ENCODE results near the gene PIEZO1.
"Not testable (repeated sequence)": the region's sequence is repeated elsewhere in the genome, so short reads cannot be mapped to it uniquely, and the experiment has no call there.

The PIEZO1 gene

DNA sequence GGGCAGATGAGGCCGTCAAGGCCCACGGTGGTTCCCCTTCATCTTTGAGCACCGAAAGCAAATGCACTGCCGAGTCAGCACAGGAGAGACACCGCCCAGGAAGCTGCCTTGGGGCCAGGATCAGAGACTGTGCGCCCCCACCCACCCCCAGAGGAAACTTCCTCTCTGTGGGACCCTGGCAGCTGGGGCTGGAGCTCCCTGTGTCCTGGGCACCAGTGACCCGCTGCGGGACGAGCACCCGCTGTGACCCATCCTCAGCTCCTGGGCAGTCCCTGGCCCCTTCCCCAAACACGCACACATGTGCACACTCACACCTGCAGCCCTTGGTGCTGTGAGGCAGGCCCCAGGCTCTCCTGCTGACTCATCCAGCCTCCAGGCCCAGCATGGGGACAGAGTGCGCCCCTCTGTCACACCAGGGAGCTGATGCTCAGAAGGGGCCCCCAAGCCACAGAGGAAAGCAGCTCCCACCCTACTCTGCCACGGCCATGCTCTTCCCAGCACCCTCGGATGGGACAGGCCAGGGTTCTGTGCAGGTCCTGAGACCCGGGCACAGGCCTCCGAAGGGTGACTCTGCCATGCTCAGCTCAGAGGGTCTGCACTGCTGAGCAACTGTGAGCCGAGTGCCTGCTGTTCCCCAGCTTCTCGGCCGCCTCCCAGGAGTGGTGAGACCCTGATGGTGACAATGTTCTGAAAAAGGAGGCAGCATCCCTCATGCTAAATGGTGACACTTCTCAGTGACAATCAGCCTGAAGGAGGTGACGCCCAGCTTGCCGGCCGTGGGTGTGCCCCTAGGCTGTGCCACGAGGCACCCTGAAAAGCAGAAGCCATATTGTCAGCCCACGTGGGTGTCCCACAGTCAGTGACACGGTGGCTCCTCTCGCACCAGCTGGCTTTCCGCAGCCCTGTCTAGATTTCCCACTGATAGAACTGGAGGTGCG is 3.6 kb downstream of the PIEZO1 start:
- peak; percentile 68 for DNase-seq

DNA sequence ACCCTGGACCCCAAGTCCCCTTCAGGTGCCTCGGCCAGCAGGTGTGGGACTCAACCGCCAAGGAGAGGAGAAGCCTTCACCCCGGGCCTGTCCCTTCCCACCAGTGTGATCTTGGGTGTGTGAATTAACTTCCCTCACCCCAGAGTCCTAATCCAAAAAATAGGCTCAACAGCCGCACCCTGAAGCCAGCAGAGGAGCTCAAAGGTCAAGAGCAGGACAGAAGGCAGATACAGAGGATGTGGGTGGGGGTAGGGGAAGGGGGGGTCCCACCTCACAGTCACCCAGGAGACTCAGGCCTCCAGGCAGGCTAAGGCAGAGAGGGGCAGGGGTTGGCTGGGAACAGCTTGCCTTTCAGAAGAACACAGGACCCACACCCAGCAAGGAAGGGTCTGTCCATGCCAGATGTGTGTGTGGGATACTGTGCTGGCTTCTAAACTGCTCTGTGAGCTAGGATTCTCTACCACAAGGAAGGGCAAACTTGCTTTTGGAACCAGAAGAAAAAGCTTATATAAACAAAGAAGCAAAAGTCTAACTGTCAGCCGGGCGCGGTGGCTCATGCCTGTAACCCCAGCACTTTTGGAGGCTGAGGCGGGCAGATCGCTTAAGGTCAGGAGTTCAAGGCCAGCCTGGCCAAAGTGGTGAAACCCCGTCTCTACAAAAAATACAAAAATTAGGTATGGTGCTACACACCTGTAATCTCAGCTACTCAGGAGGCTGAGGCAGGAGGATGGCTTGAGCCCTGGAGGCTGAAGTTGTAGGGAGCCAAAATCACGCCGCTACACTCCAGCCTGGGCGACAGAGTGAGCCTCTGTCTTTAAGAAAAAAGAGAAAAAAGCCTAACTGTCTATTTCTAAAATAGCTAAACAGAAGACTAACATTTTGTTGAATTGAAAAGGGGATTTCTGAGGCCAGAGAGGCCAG is 4.6 kb downstream of the PIEZO1 start:
- DNase-seq: no peak

DNA sequence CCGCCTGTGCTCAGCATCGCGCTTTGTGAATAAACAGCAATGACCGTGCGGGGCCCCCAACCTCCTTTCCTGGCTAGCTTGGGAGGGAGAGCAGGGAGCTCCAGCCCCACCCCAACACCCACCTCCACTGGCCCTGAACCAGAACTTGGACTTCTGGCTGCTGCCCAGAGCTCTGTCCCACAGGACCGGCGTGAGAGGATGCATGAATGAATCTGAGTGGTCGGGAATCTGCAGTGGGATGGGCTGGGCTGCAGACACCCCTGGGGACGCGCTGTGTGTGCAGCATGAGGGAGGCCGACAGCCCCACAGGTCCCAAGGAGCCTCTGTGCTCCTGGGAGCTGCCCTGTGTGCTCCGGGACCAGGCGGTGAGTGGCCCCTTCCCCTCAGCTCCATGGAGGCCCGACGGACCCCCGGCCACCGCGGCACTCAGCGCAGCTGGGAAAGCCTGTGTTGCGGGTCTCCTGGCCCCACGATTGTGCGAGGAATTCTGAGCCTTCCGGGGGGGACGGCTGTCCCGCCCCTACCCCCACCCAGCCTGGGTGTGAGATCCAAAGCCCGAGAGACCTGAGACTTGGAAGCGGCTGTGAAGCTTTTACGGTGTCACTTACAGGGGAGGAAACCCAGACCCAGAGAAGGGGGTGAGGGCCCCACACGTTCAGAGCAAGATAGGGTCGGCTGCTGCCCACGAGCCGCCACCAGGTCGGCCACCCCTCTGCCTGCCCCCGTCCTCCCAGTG is 5.4 kb downstream of the PIEZO1 start:
- no peak for DNase-seq

DNA sequence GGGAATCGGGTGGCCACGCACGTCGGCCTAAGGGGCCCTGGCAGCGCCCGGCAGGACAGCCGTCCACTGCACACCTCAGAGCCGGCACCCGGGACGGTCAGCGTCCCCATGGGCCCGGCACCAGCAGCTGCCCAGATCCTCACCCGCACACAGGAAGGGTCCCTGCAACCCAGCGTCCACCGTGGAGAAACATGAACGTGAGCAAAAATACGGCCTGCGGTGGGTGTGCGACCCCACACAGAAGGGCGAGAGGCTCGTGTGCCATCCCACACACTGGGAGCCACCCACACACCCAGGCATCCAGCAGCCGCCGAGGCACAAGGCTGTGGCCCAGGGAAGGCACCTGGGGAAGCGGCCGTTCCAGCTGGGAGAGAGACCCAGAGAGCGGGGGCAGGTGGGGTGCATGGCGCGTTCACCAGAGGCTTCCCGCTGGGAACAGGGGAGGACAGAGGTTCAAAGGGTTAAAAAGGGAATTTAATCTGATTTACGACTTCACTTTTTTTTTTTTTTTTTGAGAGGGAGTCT is 6.4 kb downstream of the PIEZO1 start:
- DNase-seq: no peak

DNA sequence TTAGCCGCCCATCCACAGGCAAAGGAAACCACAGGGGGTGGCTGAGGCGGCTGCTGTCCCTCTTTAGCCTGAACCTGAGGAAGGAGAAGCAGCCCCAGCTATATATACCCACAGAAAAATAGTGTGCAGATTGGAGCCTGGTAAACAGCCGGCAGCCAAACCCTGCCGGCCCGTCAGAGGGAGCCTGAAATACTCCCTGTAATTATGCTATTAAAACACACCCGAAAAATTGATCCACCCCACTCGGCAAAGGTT is 6.8 kb downstream of the PIEZO1 start:
- DNase-seq: no peak

DNA sequence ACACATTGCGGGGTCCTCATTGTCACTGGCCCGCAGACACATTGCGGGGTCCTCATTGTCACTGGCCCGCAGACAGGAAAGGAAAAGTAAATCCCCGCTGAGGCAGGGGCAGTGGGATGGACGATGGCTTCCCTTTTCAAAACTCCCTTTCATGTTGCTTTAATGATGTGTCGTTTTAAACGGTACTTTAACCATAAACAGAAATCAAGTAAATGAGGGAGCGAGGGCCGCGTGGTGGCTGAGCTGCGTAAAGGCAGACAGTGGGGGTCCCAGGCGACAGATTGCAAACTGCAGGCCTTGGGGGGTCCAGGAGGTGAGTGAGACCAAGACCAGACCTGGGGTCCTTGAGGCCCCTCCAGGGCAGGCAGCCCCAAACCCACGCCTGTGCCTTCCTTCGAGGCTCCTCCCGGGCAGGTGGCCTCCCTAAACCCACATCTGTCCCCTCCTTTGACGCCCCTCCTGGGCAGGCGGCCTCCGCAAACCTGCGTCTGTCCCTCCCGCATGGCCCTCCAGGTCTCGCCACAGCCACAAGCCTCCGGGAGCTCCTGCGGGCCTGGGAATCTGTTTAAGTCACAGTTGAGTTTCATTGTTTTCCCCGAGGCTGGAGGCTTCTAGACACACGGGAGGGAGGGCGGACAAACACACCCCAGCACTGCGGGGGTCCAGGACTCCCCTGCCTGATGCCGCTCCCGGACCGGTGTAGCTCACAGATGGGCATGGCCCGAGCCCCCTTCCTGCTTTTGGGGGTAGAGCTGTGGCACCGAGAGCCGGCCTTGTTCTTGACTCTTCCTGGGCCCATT is 7.3 kb downstream of the PIEZO1 start:
- no peak for DNase-seq

DNA sequence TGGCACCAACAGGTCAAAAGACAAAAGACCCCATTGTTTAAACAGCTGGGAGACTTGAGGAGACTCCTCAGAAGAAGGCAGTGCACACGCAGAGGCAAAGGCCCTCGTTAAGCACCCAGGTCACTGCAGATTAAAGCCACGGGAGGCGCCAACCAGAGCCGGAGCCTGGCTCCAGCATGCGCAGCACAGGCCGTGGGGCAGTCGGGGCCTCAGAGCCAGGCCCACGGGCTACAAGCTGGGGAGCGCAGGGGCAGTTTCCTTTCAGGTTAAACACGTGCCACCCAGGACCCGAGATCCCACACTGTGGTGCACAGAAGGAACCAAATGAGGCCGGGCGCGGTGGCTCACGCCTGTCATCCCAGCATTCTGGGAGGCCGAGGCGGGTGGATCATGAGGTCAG is 9.2 kb downstream of the PIEZO1 start:
- no peak for DNase-seq

DNA sequence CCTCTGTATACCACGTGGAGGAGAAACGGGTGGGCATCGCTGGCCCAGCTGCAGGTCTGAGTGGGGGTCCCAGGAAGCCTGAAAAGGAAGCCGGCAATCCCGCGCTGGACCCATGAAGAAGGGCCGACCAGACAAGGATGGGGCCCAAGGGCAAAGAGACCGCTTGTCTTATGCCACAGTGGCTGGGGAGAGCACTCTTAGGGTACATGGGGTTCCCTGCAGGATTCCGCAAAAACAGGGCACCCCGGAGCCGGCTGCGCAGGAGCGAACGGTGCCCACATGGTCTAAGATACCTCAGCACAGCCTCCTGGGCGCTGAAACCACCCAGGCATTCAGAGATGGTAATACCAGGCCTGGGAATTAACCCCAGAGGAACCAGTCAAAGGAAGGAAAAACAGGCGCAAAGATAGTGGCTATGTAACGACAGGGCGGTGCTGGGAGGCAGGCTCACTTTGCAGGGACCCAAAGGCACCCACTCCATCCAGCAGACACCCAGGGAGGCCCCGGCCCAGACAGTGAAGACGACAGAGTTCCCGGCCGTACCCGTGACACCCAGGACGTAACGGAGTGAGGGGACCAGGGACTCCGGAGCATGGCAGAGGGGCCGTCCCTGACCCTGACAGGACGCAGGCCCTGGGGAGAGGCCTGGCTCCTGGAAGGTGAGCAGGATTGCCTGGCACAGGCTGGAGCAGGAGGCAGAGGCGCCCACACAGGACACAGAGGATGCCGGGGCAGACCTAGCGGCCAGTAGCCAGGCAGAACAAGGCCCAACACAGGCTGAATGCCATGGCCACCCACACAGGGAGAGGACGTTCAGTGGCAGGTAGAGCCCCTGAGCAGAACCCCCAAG is 10.3 kb downstream of the PIEZO1 start:
- DNase-seq: no peak

DNA sequence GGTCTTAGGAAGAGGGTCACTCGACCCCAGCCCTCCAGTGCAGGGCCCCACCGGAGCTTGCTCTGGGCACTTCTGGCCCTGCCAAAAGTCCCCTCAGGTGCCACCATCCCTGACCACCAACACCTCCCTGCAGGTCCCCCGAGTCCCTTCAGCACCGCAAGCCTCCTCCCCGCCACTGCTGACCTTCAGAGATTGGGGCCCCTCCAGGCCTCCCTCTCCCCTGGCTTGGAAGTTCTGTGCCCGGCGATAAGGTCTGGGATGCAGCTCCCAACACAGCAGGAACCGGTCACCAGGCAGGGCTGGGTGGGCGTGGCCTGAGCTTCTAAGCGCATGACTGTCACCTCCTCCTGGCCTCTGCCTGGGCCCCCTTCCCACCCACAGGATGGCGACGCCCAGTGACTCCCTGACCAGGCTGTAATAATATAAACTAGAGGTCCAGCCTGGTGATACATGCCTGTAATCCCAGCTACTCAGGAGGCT is 11.2 kb downstream of the PIEZO1 start:
- no peak for DNase-seq

DNA sequence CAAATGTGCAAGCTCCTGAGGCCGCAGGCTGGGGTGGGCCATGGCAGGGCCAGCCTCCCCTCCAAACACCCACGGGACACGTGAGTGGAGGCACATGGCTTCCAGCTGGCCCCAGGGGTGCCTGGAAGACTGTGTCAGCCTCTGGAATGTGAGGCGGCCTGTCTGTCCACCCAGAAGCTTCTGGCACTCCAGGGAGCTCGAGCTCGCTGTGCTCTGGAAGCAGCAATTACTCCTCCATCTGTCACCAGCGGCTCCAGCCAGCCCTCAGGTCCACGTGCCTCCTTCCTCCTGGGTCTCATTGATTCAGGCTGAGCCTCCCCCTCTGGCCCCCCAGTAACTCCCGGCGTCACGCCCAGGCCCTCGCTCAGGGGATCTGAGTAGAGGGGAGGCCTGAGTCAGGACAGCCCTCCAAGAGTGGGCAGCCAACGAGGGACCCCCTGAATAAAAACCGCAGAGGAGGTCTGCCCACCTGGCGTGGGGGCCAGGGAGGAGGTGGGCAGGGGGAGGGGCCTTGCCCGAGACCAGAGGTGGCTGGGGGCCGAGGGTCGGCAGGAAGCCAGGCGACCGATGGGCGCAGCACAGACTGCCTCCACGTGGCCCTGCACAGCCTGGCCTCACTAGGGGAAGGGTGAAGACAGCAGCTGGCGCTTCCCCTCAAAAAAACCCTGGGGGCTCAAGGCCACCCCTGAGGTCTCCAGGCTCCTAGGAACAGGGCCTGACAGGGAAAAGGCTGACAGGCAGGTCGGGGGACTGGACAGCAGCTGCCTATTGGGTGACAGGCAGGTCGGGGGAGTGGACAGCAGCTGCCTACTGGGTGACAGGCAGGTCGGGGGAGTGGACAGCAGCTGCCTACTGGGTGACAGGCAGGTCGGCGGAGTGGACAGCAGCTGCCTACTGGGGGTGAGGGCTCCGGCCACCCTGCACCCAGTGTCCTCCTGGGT is 11.9 kb downstream of the PIEZO1 start:
- DNase-seq: no peak

DNA sequence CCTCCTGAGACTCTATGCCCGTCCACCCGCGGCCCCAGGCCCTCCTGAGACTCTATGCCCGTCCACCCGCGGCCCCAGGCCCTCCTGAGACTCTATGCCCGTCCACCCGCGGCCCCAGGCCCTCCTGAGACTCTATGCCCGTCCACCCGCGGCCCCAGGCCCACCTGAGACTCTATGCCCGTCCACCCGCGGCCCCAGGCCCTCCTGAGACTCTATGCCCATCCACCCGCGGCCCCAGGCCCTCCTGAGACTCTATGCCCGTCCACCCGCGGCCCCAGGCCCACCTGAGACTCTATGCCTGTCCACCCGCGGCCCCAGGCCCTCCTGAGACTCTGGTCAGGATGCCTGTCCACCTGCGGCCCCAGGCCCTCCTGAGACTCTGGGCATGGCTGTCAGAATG is 13.2 kb downstream of the PIEZO1 start:
- DNase-seq: not testable (repeated sequence)

DNA sequence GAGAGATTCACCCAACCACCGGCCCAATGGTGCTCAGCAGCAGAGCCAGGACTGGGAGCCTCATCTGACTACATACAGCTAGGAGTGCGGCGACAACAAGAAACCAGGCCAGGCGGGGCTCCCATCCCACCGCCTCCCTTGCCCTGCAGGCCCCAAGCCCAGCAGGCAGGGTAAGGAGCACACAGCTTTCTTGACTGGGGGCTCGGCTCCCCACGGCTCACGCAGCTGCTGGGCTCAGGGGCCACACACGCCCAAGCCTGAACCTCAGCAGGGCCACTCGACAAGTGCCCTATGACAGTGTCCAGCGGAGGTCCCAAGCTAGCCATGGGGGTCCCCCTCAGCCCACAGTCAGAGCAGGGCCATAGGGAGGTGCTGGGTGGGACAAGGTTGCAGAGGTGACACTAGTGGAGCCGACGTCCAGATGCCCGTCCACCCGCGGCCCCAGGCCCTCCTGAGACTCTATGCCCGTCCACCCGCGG is 13.7 kb downstream of the PIEZO1 start:
- DNase-seq: no peak

DNA sequence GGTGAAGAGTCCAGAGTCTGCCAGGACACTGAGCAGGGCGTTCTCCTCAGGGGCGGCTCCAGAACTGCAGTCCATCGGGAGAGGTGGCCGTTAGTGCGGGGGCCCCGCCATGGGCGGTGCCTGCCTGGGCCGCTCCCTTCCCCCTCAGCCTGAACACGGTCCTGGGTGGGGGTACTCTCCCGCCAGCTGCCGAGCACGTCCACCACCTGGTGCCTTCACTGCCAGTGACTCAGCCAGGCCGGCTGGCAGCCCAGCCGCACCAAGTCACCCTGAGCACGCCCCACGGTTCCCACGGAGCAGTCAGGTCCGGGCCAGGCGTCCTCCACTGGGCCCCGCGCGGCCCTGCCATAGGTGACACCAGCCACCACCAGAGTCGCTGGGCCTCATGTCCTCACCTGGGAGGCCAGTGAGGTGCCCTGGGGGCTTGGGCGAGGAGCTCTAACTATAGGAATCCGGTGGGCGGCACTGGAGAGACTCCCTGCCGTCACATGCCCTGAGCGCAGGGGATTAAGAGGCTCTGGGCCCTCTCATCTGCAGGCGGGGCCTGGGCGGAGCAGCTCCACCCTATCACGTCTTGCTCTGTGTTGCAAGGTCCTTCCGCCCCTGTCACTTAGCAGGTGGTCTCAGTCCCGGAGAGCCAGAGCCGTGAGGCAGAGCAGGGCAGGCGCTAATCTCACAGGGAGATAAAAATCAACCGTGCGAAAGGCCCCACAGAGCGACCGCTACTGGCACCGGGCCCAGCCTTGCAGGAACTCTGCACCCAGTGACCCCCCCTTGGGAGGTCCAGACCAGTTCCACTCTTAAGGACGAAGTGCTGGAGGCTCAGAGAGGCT is 14.3 kb downstream of the PIEZO1 start:
- no peak for DNase-seq

DNA sequence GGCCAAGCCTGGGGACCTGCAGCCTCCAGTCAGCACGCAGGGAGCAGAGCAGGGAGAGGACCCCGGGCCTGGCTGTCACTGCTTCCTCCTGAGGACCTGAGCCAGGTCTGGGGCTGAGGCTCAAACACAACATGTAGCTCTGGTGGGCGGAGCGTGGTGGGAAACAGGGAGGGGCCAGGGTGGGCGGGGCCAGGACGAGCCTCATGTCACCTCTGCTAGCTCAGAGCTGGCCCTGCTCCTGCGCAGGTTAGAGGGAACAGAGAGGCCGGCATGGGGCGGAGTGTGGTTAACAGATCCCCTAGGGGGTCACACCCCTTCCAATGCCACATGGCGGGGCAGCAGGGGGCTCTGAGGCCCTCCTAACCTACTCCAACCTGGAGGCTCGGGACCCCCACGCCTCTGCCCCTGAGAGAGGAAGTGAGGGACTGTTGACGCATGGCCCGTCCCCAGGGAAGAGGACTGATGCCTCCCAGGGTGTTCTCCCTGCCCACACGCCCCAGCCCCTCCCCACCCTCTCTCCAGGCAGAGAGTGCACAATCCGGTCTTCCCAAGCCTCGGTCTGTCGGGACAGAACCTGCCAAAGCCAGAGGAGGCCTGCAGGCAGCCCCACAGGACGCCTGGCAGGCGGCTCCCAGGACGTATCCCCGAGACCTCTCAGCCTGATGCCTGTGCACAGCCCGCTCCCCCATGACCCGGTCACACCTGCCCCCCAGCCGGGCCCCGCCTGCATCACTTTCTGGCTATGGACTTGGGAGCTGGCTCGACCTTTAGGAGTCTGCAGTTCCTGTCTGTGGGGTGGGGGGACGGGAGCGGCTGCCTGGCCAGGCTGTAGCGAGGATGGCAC is 15.2 kb downstream of the PIEZO1 start:
- no peak for DNase-seq

DNA sequence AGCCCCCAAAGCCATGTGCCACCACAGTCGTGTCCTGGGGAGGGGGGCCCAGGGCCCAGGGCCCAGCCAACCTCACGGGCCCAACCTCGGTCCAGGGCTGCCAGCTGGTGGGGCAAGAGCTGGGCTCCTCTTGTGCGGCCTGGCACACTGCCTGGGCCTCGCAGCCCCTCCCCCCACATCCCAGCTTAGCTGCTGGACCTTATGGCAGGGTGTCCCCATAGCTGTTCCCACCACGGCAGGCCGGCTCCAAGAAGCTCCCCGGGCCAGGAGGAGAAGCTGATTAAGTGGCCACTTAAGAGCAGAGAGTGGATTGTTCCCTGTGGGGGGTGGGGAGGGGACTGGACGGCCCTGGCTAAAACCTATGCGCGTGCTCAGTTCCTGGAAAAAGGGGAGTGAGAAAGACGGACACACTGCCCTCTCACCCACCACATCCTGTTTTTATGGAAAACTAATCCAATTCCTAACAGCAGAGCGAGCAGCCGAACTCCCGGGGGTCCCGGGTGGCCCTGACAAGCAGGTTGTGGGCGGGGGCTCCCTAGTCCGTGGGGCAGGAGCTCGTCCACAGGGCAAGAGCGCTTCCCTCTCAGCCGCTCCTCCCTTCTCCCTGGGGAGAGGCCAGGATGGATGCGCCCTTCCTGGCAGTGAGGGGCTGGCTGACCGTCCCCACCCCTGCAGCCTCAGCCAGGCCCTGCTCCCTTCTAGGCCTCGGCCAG is 16.8 kb downstream of the PIEZO1 start:
- no peak for DNase-seq

DNA sequence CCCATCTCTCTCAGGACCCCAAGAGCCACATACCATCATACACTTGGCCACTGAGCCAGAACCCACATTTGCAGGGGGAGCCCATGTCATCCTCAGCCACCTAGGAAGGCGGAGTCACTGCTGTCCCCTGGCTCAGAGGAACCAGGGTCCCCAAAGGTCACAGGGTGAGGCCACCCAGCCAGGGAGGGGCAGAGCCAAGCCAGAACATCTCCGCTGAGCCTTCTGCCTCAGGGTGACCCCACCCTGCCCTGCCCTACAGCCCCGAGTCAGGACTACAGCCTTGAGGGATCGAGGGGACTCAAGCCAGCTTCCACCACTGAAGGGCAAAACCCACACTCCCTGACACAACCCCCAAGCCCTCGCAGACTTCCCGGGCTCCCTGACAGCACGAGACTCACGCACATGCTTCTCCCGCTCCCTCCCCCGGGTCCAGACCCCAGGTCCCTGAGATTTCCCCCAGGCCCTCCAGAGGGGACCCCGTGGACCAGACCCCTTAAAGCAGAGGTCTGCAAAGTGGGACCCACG is 17.4 kb downstream of the PIEZO1 start:
- DNase-seq: no peak

DNA sequence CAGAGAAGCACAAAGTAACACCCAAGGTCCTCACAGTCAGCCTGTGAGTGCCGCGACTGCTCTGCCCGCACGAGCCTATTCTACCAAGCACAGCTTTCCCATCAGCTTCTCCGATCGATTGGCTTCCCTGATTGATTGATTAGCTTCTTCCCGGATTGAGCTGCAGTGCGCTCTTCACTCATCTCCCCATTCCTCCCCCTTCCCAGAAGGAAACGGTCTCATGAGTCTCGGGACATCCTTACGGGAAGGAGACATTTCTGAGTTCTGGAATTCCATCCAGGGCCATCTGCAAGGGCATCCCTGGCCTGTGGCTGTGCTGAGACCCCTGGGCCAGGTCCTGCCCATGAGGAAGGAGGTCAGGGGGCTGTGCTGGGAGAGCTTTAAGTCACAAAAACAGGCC is 18.0 kb downstream of the PIEZO1 start:
- no peak for DNase-seq

Measured in activated naive CD4-positive, alpha-beta T cell treated with anti-CD3 and anti-CD28 coated beads, Interleukin-2, amount 50 U/mL, for 16 hours (primary cell).